IMR-90 (cell line): Measurements from ENCODE around the gene ARHGEF37. TPM values are rescaled to one million over a fixed set of nuclear protein-coding genes. Genes with fewer than 3 reads are reported as not detected.

Experiments
- ATAC-seq: fragments of 200-7000 bp; cut with Tn5 transposase; 2 replicates; pipeline ENCODE4 v1.9.1; 2020; ENCODE audit warnings: low read depth, mild to moderate bottlenecking, moderate library complexity
- BruUV-seq: library from RNA; stranded (reverse); fragments of 400-500 nt; replicated peaks from 2 replicates; lab custom pipeline; 2021; lab: Mats Ljungman, UMichigan
- CTCF ChIA-PET: fragments of 300-600 bp; formaldehyde crosslinking; extraction: SDS; loops from one replicate; lab custom pipeline; 2021; ENCODE audit warnings: antibody characterized with exemption; lab: Yijun Ruan, JAX
- POLR2A ChIA-PET: fragments of 300-600 bp; sonication (Branson Sonifier 250); formaldehyde crosslinking; loops from one replicate; lab custom pipeline; 2022; ENCODE audit warnings: antibody characterized with exemption; ENCODE audit not compliant: unreplicated experiment; lab: Charles Lee
- DNase-seq: peaks from one replicate; pipeline ENCODE4 v3.0.0; 2013
- H2AFZ ChIP-seq: replicated peaks from 2 replicates; pipeline ENCODE3; 2013; ENCODE audit warnings: low read length, mild to moderate bottlenecking; ENCODE audit not compliant: poor library complexity
- H2AK5ac ChIP-seq: 2 replicates; pipeline ENCODE4 v1.6.1; 2013; ENCODE audit warnings: low read depth, low read length, inconsistent platforms
- H2AK9ac ChIP-seq: replicated peaks from 2 replicates; pipeline ENCODE3; 2013; ENCODE audit warnings: mild to moderate bottlenecking, low read depth, low read length, moderate library complexity; ENCODE audit not compliant: poor library complexity
- H2BK120ac ChIP-seq: 2 replicates; pipeline ENCODE4 v1.6.1; 2013; ENCODE audit warnings: low read depth, low read length, inconsistent platforms
- H2BK15ac ChIP-seq: 3 replicates; pipeline ENCODE4 v1.6.1; 2013; ENCODE audit warnings: low read depth, low read length, inconsistent platforms
- H2BK20ac ChIP-seq: 2 replicates; pipeline ENCODE4 v1.6.1; 2013; ENCODE audit warnings: low read depth, mild to moderate bottlenecking, inconsistent platforms, low read length, moderate library complexity
- H2BK5ac ChIP-seq: 2 replicates; pipeline ENCODE4 v1.6.1; 2013; ENCODE audit warnings: mild to moderate bottlenecking, low read depth, low read length, inconsistent platforms; ENCODE audit not compliant: poor library complexity, severe bottlenecking
- H3K14ac ChIP-seq: replicated peaks from 2 replicates; pipeline ENCODE4 v1.6.1; 2013; ENCODE audit warnings: low read depth, low read length, inconsistent platforms
- H3K18ac ChIP-seq: 2 replicates; pipeline ENCODE4 v1.6.1; 2013; ENCODE audit warnings: low read depth, low read length, control low read depth
- H3K23ac ChIP-seq: 2 replicates; pipeline ENCODE4 v1.6.1; 2013; ENCODE audit warnings: low read depth, low read length, inconsistent platforms
- H3K27ac ChIP-seq: 2 replicates; pipeline ENCODE4 v1.5.1; 2013; ENCODE audit warnings: mild to moderate bottlenecking, control low read depth, low read length; ENCODE audit not compliant: insufficient read depth
- H3K27me3 ChIP-seq: 2 replicates; pipeline ENCODE4 v1.6.1; 2013; ENCODE audit warnings: low read length; ENCODE audit not compliant: control insufficient read depth, insufficient read depth
- H3K36me3 ChIP-seq: 2 replicates; pipeline ENCODE4 v1.6.1; 2013; ENCODE audit warnings: low read length, mixed read lengths; ENCODE audit not compliant: control insufficient read depth, insufficient read depth
- H3K4ac ChIP-seq: 2 replicates; pipeline ENCODE4 v1.6.1; 2013; ENCODE audit warnings: low read depth, low read length, inconsistent platforms
- H3K4me1 ChIP-seq: 2 replicates; pipeline ENCODE4 v1.6.1; 2013; ENCODE audit warnings: low read length, mixed read lengths; ENCODE audit not compliant: control insufficient read depth, insufficient read depth
- H3K4me2 ChIP-seq: 2 replicates; pipeline ENCODE4 v1.6.1; 2013; ENCODE audit warnings: low read depth, mild to moderate bottlenecking, control low read depth, low read length, moderate library complexity
- H3K4me3 ChIP-seq: 2 replicates; pipeline ENCODE4 v1.5.1; 2013; ENCODE audit warnings: low read depth, mild to moderate bottlenecking, control low read depth, low read length, moderate library complexity; ENCODE audit not compliant: insufficient read depth
- H3K56ac ChIP-seq: 2 replicates; pipeline ENCODE4 v1.6.1; 2013; ENCODE audit warnings: low read length, inconsistent platforms; ENCODE audit not compliant: insufficient read depth; ENCODE audit errors: extremely low read depth
- H3K79me1 ChIP-seq, 2 experiments: 2 replicates each; pipeline ENCODE4 v1.6.1; 2013; ENCODE audit warnings: low read length in 2 of 2, inconsistent platforms in 1 of 2, low read depth in 1 of 2
- H3K9ac ChIP-seq: 2 replicates; pipeline ENCODE4 v1.6.1; 2013; ENCODE audit warnings: low read depth, low read length, control low read depth
- H3K9me1 ChIP-seq: 2 replicates; pipeline ENCODE4 v1.6.1; 2013; ENCODE audit warnings: low read length, inconsistent platforms; ENCODE audit not compliant: insufficient read depth
- H3K9me3 ChIP-seq: 2 replicates; pipeline ENCODE4 v1.6.1; 2013; ENCODE audit warnings: low read length; ENCODE audit not compliant: control insufficient read depth, insufficient read depth
- H4K20me1 ChIP-seq: 2 replicates; pipeline ENCODE4 v1.6.1; 2013; ENCODE audit warnings: low read length, inconsistent platforms; ENCODE audit not compliant: insufficient read depth
- H4K5ac ChIP-seq: 2 replicates; pipeline ENCODE4 v1.6.1; 2013; ENCODE audit warnings: mild to moderate bottlenecking, low read depth, low read length, control low read depth
- H4K8ac ChIP-seq, 2 experiments: 2 replicates each; pipeline ENCODE4 v1.6.1; 2013; ENCODE audit warnings: low read depth in 2 of 2, low read length in 2 of 2, control low read depth in 1 of 2, inconsistent platforms in 1 of 2
- H4K91ac ChIP-seq: 2 replicates; pipeline ENCODE4 v1.6.1; 2013; ENCODE audit warnings: low read depth, low read length, inconsistent platforms; ENCODE audit not compliant: insufficient read depth
- CEBPB ChIP-seq: IDR thresholded peaks from 2 replicates; pipeline ENCODE4 v1.6.1; 2012; ENCODE audit warnings: low read depth, low read length, improper control_type of control experiment
- CHD1 ChIP-seq: IDR thresholded peaks from 2 replicates; pipeline ENCODE4 v1.6.1; 2012; ENCODE audit warnings: low read depth, low read length, improper control_type of control experiment
- CTCF ChIP-seq: conservative IDR thresholded peaks from 2 replicates; pipeline ENCODE4 v1.5.1; 2012; ENCODE audit warnings: mild to moderate bottlenecking, low read depth, low read length, improper control_type of control experiment
- ELK1 ChIP-seq: fragments of 150-350 bp; IDR thresholded peaks from 2 replicates; pipeline ENCODE4 v1.6.1; 2016; ENCODE audit warnings: low read depth, mild to moderate bottlenecking, low read length, moderate library complexity, borderline replicate concordance
- FOS ChIP-seq: fragments of 150-350 bp; IDR thresholded peaks from 2 replicates; pipeline ENCODE4 v1.6.1; 2016; ENCODE audit warnings: low read depth, low read length
- MAFK ChIP-seq: IDR thresholded peaks from 2 replicates; pipeline ENCODE4 v1.6.1; 2012; ENCODE audit warnings: low read depth, low read length, improper control_type of control experiment
- RAD21 ChIP-seq: IDR thresholded peaks from 2 replicates; pipeline ENCODE4 v1.6.1; 2012; ENCODE audit warnings: low read length, improper control_type of control experiment
- RCOR1 ChIP-seq: IDR thresholded peaks from 2 replicates; pipeline ENCODE4 v1.6.1; 2012; ENCODE audit warnings: mild to moderate bottlenecking, low read length, improper control_type of control experiment; ENCODE audit not compliant: insufficient replicate concordance
- SMC3 ChIP-seq: fragments of 150-350 bp; IDR thresholded peaks from 2 replicates; pipeline ENCODE4 v1.6.1; 2016; ENCODE audit warnings: low read depth, mild to moderate bottlenecking, antibody characterized with exemption, low read length, moderate library complexity
- USF2 ChIP-seq: fragments of 150-350 bp; IDR thresholded peaks from 2 replicates; pipeline ENCODE4 v1.6.1; 2017; ENCODE audit warnings: mild to moderate bottlenecking, antibody characterized with exemption, low read length, low read depth
- WGBS, 2 experiments: methylation state at CpG; one replicate each; pipeline versions ENCODE4 v1.1.5 to v1.1.7; 2013; ENCODE audit warnings: missing lambda C conversion rate in 2 of 2; ENCODE audit not compliant: insufficient read length in 1 of 2; ENCODE audit errors: extremely low coverage in 2 of 2; 5-methylcytosine and 5-hydroxymethylcytosine counted together
- dilution Hi-C: fragments of 300-500 bp; cut with HindIII; formaldehyde crosslinking; loops from one replicate; pipeline ENCODE4 v1.14.3; 2018; ENCODE audit warnings: low sequenced_read_pairs; ENCODE audit not compliant: unreplicated experiment
- in situ Hi-C: fragments of 300-500 bp; cut with MboI; formaldehyde crosslinking; loops from 3 replicates; pipeline ENCODE4 v1.14.3; 2019; ENCODE audit warnings: low sequenced_read_pairs, inconsistent platforms, mixed read lengths
- intact Hi-C: fragments of 100-400 bp; cut with micrococcal nuclease; formaldehyde crosslinking; loops from 2 replicates; pipeline ENCODE4 v1.10.0; 2022
- polyA plus RNA-seq, 3 experiments: library from polyadenylated mRNA; depleted of rRNA; stranded (reverse); fragments of >200 nt; gene quantifications; 2 replicates each; pipeline ENCODE4 v1.2.3, GENCODE V29; 2012; ENCODE audit warnings: low replicate concordance in 1 of 3
- total RNA-seq: library from RNA; depleted of rRNA; stranded (reverse); fragments of >200 nt; gene quantifications from 2 replicates; pipeline ENCODE4 v1.2.3, GENCODE V29; 2012

The ARHGEF37 gene
- total and polyA plus RNA-seq, 2 of the 4 experiments (the other 2 are of a cell fraction): 0.39 to 0.54 TPM

- Histone ChIP-seq H3K4me1 (peaks cover 9% of the 10 kb centered on the region), H3K4ac (no peak overlapping the region), H3K9me3 (no peaks in the 10 kb centered on the region), H3K18ac (no peak overlapping the region), H3K4me2 (no peak overlapping the region), H3K56ac (no peak overlapping the region), H3K79me1 (no peaks in the 10 kb centered on the region), H4K5ac (no peak overlapping the region), H4K91ac (no peak overlapping the region), H4K20me1 (no peaks in the 10 kb centered on the region), H3K14ac (0 out of 2 replicates have a peak overlapping the region, but pooled peaks have one; percentile 28), H3K9ac (no peak overlapping the region), H4K8ac (no peak overlapping the region), H2AK9ac (no peak overlapping the region), H2BK5ac (no peak overlapping the region), H3K36me3 (no peaks in the 10 kb centered on the region), H2BK120ac (no peak overlapping the region), H3K27me3 (peaks cover 6% of the 10 kb centered on the region; the same call in 1 of the 2 replicates), H3K9me1 (peaks cover 6% of the 10 kb centered on the region; the same call in 1 of the 2 replicates), H2BK15ac (no peak overlapping the region), H3K23ac (peak overlapping the region; percentile 5; the same call in 1 of the 2 replicates), H2AFZ (no peak overlapping the region), H2BK20ac (no peak overlapping the region), H3K4me3 (no peak overlapping the region), H2AK5ac (0 out of 2 replicates have a peak overlapping the region, but pooled peaks have one; percentile 19), H3K27ac (no peak overlapping the region)
- POLR2A ChIA-PET: no interaction called here
- 88% methylated on average over 4 of the region's 8 CpGs; no CpG with 5 or more reads in 1 of the 2 experiments for WGBS, 2 experiments
- TF ChIP-seq MAFK (no peak), SMC3 (no peak), ELK1 (no peak), RCOR1 (no peak), CEBPB (no peak), RAD21 (no peak), CTCF (no peak), CHD1 (no peak), USF2 (no peak), FOS (no peak)
- in situ Hi-C loops: loop anchor here (25.0 kb wide), 2 partner anchors 579 to 804 kb away; partner anchors contain the start of gene RPS14
- intact Hi-C loops: no loop called here
- dilution Hi-C loops: loop anchor here (10.0 kb wide), 1 partner anchor 191 kb away; no protein-coding TSS in a partner anchor
- no TSS peak for BruUV-seq
- no peak for ATAC-seq
- CTCF ChIA-PET: interaction anchor here (0.7 to 1.8 kb wide), 4 partner anchors 194 to 201 kb away, joined by 3 to 6 read pairs (median 5); no protein-coding TSS in a partner anchor
- DNase-seq: peak; percentile 46
Observed at GRCh38 chr5:149633476-149634350, 52.4 kb downstream of the ARHGEF37 start.
